Mucosa of descending colon (tissue), 3 donors: ENCODE results near the gene CACNA2D1. TPM values are rescaled to one million over a fixed set of nuclear protein-coding genes. Genes with fewer than 3 reads are reported as not detected.

Experiments
- ATAC-seq: fragments of 200-7000 bp; cut with Tn5 transposase; one replicate; pipeline ENCODE4 v1.9.1; 2020; ENCODE audit warnings: mild to moderate bottlenecking, moderate library complexity
- DNase-seq, 3 donors: peaks; one replicate each; pipeline ENCODE4 v3.0.0-alpha.2; 2020
- H3K36me3 ChIP-seq: fragments of 200-600 bp; one replicate; pipeline ENCODE4 v1.8.0; 2021; ENCODE audit warnings: low read depth, mild to moderate bottlenecking
- H3K4me1 ChIP-seq: fragments of 200-600 bp; one replicate; pipeline ENCODE4 v1.8.0; 2021; ENCODE audit warnings: low read depth, mild to moderate bottlenecking
- H3K4me3 ChIP-seq: fragments of 200-600 bp; one replicate; pipeline ENCODE4 v1.8.0; 2021; ENCODE audit warnings: mild to moderate bottlenecking
- H3K9me3 ChIP-seq: fragments of 200-600 bp; one replicate; pipeline ENCODE4 v1.8.0; 2021; ENCODE audit warnings: mild to moderate bottlenecking
- CTCF ChIP-seq: fragments of 200-600 bp; IDR thresholded peaks from one replicate; pipeline ENCODE4 v1.8.0; 2022; ENCODE audit warnings: antibody characterized with exemption, mild to moderate bottlenecking
- intact Hi-C, 2 donors: fragments of 100-400 bp; cut with DNase I in 1 of 2; cut with micrococcal nuclease in 1 of 2; formaldehyde crosslinking; loops; one replicate each; pipeline versions ENCODE4 v1.11.0 to v1.11.1; 2022; cut with DNase I, micrococcal nuclease
- total RNA-seq, 3 donors: library from RNA; stranded (reverse); fragmentation: NEBNext Ultra II Directional in 2 of 3; extraction: Animal tissue kit (Norgen Biotek cat#: 25700) in 2 of 3; gene quantifications; one replicate each; pipeline versions ENCODE4 v1.2.1 to v1.2.4, GENCODE V29; 2021 to 2023
- donor health status: DM: no; HTN: no; CAD: no; lungs with moderate emphysema.
- donor health status: DM: no; HTN: no; CAD: no.
- donor health status: DM: no; HTN: yes; CAD: no.

Gene CACNA2D1
- total RNA-seq, 3 donors from 2014 or later = 3.9 to 44.1 (median 6.9) TPM

- Histone ChIP-seq H3K4me3 (no peak overlapping the region), H3K36me3 (no peaks in the 10 kb centered on the region), H3K9me3 (no peaks in the 10 kb centered on the region), H3K4me1 (no peaks in the 10 kb centered on the region)
- ATAC-seq = no peak
- intact Hi-C loops = no loop called here
- no peak for DNase-seq
- TF ChIP-seq CTCF = no peak
Observed at GRCh38 chr7:82419200-82419599, 24.4 kb downstream of the CACNA2D1 start.

GRCh38 chr7:82417898-82418297 lies 25.7 kb downstream of the CACNA2D1 start:
- no peak for TF ChIP-seq CTCF
- Histone ChIP-seq H3K9me3 (no peaks in the 10 kb centered on the region), H3K4me3 (no peak overlapping the region), H3K4me1 (no peaks in the 10 kb centered on the region), H3K36me3 (no peaks in the 10 kb centered on the region)
- DNase-seq = no peak
- no peak for ATAC-seq
- intact Hi-C loops = no loop called here

- intact Hi-C loops = no loop called here
- H3K4me3 ChIP-seq = no peak overlapping the region
- no peaks in the 10 kb centered on the region for H3K36me3 ChIP-seq
- DNase-seq = no peak
- no peaks in the 10 kb centered on the region for H3K4me1 ChIP-seq
- no peak for TF ChIP-seq CTCF
- no peak for ATAC-seq
- no peaks in the 10 kb centered on the region for H3K9me3 ChIP-seq
Observed at GRCh38 chr7:82416402-82416801, 27.2 kb downstream of the CACNA2D1 start.

GRCh38 chr7:82414389-82414788 lies 29.2 kb downstream of the CACNA2D1 start:
- intact Hi-C loops = no loop called here
- DNase-seq (no peak), ATAC-seq (no peak)
- Histone ChIP-seq H3K4me3 (no peak overlapping the region), H3K9me3 (no peaks in the 10 kb centered on the region), H3K4me1 (no peaks in the 10 kb centered on the region), H3K36me3 (no peaks in the 10 kb centered on the region)
- no peak for TF ChIP-seq CTCF

GRCh38 chr7:82413237-82413636 lies 30.3 kb downstream of the CACNA2D1 start:
- TF ChIP-seq CTCF = no peak
- no peak overlapping the region for H3K4me3 ChIP-seq
- ATAC-seq = no peak
- no peaks in the 10 kb centered on the region for H3K36me3 ChIP-seq
- no peaks in the 10 kb centered on the region for H3K9me3 ChIP-seq
- H3K4me1 ChIP-seq = no peaks in the 10 kb centered on the region
- DNase-seq = no peak
- intact Hi-C loops = no loop called here

- ATAC-seq = no peak
Observed at GRCh38 chr7:82411732-82412131, 31.8 kb downstream of the CACNA2D1 start.

More at GRCh38 chr7:82411732-82412131, 31.8 kb downstream of the CACNA2D1 start:
- no peak for TF ChIP-seq CTCF
- H3K4me3 ChIP-seq = no peak overlapping the region
- no peaks in the 10 kb centered on the region for H3K9me3 ChIP-seq
- H3K4me1 ChIP-seq = no peaks in the 10 kb centered on the region
- intact Hi-C loops = no loop called here
- no peak for DNase-seq
- H3K36me3 ChIP-seq = no peaks in the 10 kb centered on the region
